ENCODE results near the gene DNTT. TPM values are rescaled to one million over a fixed set of nuclear protein-coding genes. Genes with fewer than 3 reads are reported as not detected.
A peak's percentile ranks its signal among the peaks of the same experiment; 100 is the strongest.

DNTT gene
- total and polyA plus RNA-seq, 2 of the 13 experiments (the other 11 are each of a cell fraction or from before 2014, with no cell fraction given) = not detected

GRCh38 chr10:96288151-96288621, 16.0 kb upstream of the DNTT start:
- TF ChIP-seq ZNF335 (CRISPR knock-in tag; IDR thresholded peaks at IDR 0.05) = no peak
- no peak for TF ChIP-seq ZNF343 (CRISPR knock-in tag; IDR thresholded peaks at IDR 0.05)
- TF ChIP-seq EHMT2 (IDR thresholded peaks at IDR 0.05; ENCODE audit: borderline replicate concordance, low read depth, low read length) = 0 out of 2 replicates have a peak, but pooled peaks have one; percentile 4
- Histone ChIP-seq H3K9ac (ENCODE audit: insufficient read depth, low read depth, low read length) (peak overlapping the region; percentile 47; the same call in 1 of the 2 replicates), H3K79me2 (ENCODE audit: insufficient read depth, low read length) (no peaks in the 10 kb centered on the region), H3K27me3 (ENCODE audit: control insufficient read depth in 1 of 2, insufficient read depth in 2 of 2, low read length in 2 of 2) (no peaks in the 10 kb centered on the region; a peak in 1 of 5 replicates), H4K20me1 (ENCODE audit: insufficient read depth, low read length) (no peaks in the 10 kb centered on the region), H3K4me2 (ENCODE audit: low read depth, low read length) (peak overlapping the region; percentile 90), H3K4me3 (replicated peaks in 1 of 3; ENCODE audit: insufficient read depth in 1 of 3, low read depth in 2 of 3, low read length in 3 of 3) (peak overlapping the region; percentile 46 to 66 (median 66); a peak in 5 of 6 replicates), H2AFZ (ENCODE audit: low read length) (peak overlapping the region; percentile 90), H3K36me3 (replicated peaks in 1 of 2; ENCODE audit: control insufficient read depth in 1 of 2, insufficient read depth in 2 of 2, low read length in 2 of 2) (no peaks in the 10 kb centered on the region), H3K9me3 (ENCODE audit: low read length) (no peaks in the 10 kb centered on the region), H3K27ac (ENCODE audit: extremely low read length, insufficient read depth, low read length) (peak overlapping the region; percentile 58), H3K4me1 (ENCODE audit: insufficient read depth, low read length) (peaks cover 11% of the 10 kb centered on the region)
- FAIRE-seq = peak; percentile 49
- no TSS peak for BruUV-seq (replicated peaks)
- in situ Hi-C loops (cut with HindIII; ENCODE audit: extremely low pct_ligation_motif_present, low pct_unique_long_range_greater_than_20kb) (no loop called here), intact Hi-C loops (cut with micrococcal nuclease; ENCODE audit: unreplicated experiment) (no loop called here)
- no peak for DNase-seq (ENCODE audit: low spot score)
- WGBS (ENCODE audit: low lambda C conversion rate) = under 1% methylated on average over 5 of the region's 5 CpGs
- peak; percentile 57 for ATAC-seq
- POLR2A ChIA-PET = interaction anchor here (1.0 to 1.7 kb wide), 2 partner anchors 158 to 244 kb away, joined by 3 to 15 read pairs; partner anchors contain the start of genes CCNJ and ZNF518A
- CTCF ChIA-PET (ENCODE audit: low intra/inter-chr PET ratio, low total read pairs) = no interaction called here

DNA sequence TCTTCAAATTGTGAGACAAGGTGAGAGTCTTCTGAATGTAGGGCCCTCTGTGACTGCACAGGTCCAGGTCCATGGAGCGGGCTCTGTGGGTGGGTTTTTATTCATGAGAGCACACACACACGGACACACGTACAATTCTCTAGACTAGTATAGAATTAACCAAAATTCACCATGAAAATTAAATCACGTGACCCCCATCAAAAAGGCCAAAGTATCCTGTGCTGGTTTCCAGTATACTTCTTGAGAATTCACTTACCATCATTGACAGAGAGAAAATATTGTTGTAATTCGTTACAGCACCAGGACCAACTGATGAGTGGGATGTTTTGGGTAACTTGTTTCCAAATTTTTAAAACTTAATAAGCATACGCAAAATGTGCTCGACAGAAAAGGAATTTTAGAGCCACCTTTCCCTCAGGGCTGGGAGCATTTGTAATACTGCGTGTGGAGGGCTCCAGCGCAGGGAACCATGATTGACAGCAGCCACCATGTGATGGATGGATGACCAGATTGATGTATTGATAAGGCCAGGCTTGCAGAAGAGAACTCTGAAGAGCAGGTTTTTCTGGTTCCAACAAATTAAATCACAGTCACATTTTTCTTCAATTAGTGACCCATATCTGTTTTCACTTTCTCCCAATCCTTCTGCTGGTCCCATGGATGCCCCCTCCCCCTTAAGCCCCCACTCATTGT, 14.9 kb upstream of the DNTT start:
- Histone ChIP-seq H3K4me3 (replicated peaks in 1 of 3; ENCODE audit: insufficient read depth in 1 of 3, low read depth in 2 of 3, low read length in 3 of 3) (no peak overlapping the region), H3K27ac (ENCODE audit: extremely low read length, insufficient read depth, low read length) (no peak overlapping the region), H3K9ac (ENCODE audit: insufficient read depth, low read depth, low read length) (no peak overlapping the region), H2AFZ (ENCODE audit: low read length) (no peak overlapping the region), H3K4me1 (ENCODE audit: insufficient read depth, low read length) (peaks cover 18% of the 10 kb centered on the region), H4K20me1 (ENCODE audit: insufficient read depth, low read length) (no peaks in the 10 kb centered on the region), H3K36me3 (replicated peaks in 1 of 2; ENCODE audit: control insufficient read depth in 1 of 2, insufficient read depth in 2 of 2, low read length in 2 of 2) (no peaks in the 10 kb centered on the region), H3K27me3 (ENCODE audit: control insufficient read depth in 1 of 2, insufficient read depth in 2 of 2, low read length in 2 of 2) (peaks cover 0 to 5% of the 10 kb centered on the region in 2 experiments; a peak in 2 of 5 replicates), H3K9me3 (ENCODE audit: low read length) (no peaks in the 10 kb centered on the region), H3K4me2 (ENCODE audit: low read depth, low read length) (no peak overlapping the region), H3K79me2 (ENCODE audit: insufficient read depth, low read length) (no peaks in the 10 kb centered on the region)
- intact Hi-C loops (cut with micrococcal nuclease; ENCODE audit: unreplicated experiment) = no loop called here
- ATAC-seq (no peak), FAIRE-seq (no peak), DNase-seq (ENCODE audit: low spot score) (no peak)
- CTCF ChIA-PET (ENCODE audit: low intra/inter-chr PET ratio, low total read pairs) = no interaction called here
- POLR2A ChIA-PET = no interaction called here
- WGBS (ENCODE audit: low lambda C conversion rate) = 72% methylated on average over 9 of the region's 9 CpGs
- in situ Hi-C loops (cut with HindIII; ENCODE audit: extremely low pct_ligation_motif_present, low pct_unique_long_range_greater_than_20kb) = no loop called here
- BruUV-seq (replicated peaks) = no TSS peak
- no peak for TF ChIP-seq ZNF329 (CRISPR knock-in tag; IDR thresholded peaks at IDR 0.05; ENCODE audit: low read depth)
- no peak for TF ChIP-seq ZKSCAN1 (IDR thresholded peaks at IDR 0.05; ENCODE audit: low read length)
- TF ChIP-seq ZNF235 (CRISPR knock-in tag; IDR thresholded peaks at IDR 0.05; ENCODE audit: borderline replicate concordance) = no peak
- no peak for TF ChIP-seq ZNF343 (CRISPR knock-in tag; IDR thresholded peaks at IDR 0.05)
- TF ChIP-seq, protein P1, sequence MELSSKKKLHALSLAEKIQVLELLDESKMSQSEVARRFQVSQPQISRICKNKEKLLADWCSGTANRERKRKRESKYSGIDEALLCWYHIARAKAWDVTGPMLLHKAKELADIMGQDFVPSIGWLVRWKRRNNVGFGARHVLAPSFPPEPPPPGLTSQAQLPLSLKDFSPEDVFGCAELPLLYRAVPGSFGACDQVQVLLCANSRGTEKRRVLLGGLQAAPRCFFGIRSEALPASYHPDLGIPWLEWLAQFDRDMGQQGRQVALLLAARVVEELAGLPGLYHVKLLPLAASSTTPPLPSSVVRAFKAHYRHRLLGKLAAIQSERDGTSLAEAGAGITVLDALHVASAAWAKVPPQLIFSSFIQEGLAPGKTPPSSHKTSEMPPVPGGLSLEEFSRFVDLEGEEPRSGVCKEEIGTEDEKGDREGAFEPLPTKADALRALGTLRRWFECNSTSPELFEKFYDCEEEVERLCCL (CRISPR knock-in tag; IDR thresholded peaks at IDR 0.05; ENCODE audit: borderline replicate concordance) = no peak
- TF ChIP-seq NCOA1 (CRISPR knock-in tag; IDR thresholded peaks at IDR 0.05) = no peak
- TF ChIP-seq MEF2D (CRISPR knock-in tag; IDR thresholded peaks at IDR 0.05) = no peak
- TF ChIP-seq ZNF552 (CRISPR knock-in tag; IDR thresholded peaks at IDR 0.05; ENCODE audit: borderline replicate concordance) = no peak
- TF ChIP-seq PCBP1 (IDR thresholded peaks at IDR 0.05; ENCODE audit: borderline replicate concordance, low read depth, low read length) = no peak
- no peak for TF ChIP-seq SP1 (IDR thresholded peaks at IDR 0.05)
- no peak for TF ChIP-seq SP1 (CRISPR knock-in tag; IDR thresholded peaks at IDR 0.05)
- TF ChIP-seq, protein P2, sequence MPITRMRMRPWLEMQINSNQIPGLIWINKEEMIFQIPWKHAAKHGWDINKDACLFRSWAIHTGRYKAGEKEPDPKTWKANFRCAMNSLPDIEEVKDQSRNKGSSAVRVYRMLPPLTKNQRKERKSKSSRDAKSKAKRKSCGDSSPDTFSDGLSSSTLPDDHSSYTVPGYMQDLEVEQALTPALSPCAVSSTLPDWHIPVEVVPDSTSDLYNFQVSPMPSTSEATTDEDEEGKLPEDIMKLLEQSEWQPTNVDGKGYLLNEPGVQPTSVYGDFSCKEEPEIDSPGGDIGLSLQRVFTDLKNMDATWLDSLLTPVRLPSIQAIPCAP (CRISPR knock-in tag; IDR thresholded peaks at IDR 0.05; ENCODE audit: low read depth) = no peak
- no peak for TF ChIP-seq ZNF605 (CRISPR knock-in tag; IDR thresholded peaks at IDR 0.05)
- no peak for TF ChIP-seq MTA1 (CRISPR knock-in tag; IDR thresholded peaks at IDR 0.05; ENCODE audit: borderline replicate concordance)
- no peak for TF ChIP-seq ZNF274 (CRISPR knock-in tag; IDR thresholded peaks at IDR 0.05)
